ENCODE results near the gene TSPEAR. TPM values are rescaled to one million over a fixed set of nuclear protein-coding genes. Genes with fewer than 3 reads are reported as not detected.

TSPEAR gene
- total and polyA plus RNA-seq, 2 of the 13 experiments (the other 11 are each of a cell fraction or from before 2014, with no cell fraction given), result 0.07 to 0.32 TPM

- 17% methylated on average over 2 of the region's 2 CpGs for WGBS (ENCODE audit: low lambda C conversion rate)
- TF ChIP-seq USF2 (IDR thresholded peaks at IDR 0.05; ENCODE audit: low read depth, low read length) (no peak), USF2 (CRISPR knock-in tag; IDR thresholded peaks at IDR 0.05; ENCODE audit: borderline replicate concordance) (no peak), KLF13 (CRISPR knock-in tag; IDR thresholded peaks at IDR 0.05) (no peak), ZNF564 (CRISPR knock-in tag; IDR thresholded peaks at IDR 0.05) (no peak), ZNF318 (CRISPR knock-in tag; IDR thresholded peaks at IDR 0.05) (no peak), ZNF17 (CRISPR knock-in tag; IDR thresholded peaks at IDR 0.05) (no peak), ZNF660 (CRISPR knock-in tag; IDR thresholded peaks at IDR 0.05; ENCODE audit: borderline replicate concordance, low read depth) (no peak), THAP8 (CRISPR knock-in tag; IDR thresholded peaks at IDR 0.05; ENCODE audit: borderline replicate concordance) (no peak), ZFX (CRISPR knock-in tag; IDR thresholded peaks at IDR 0.05; ENCODE audit: low read depth) (no peak), ZXDC (CRISPR knock-in tag; IDR thresholded peaks at IDR 0.05) (no peak), PRPF4 (IDR thresholded peaks at IDR 0.05; ENCODE audit: low read depth, low read length, poor library complexity, severe bottlenecking) (no peak)
These were observed 8.8 kb upstream of the TSPEAR start for GRCh38 chr21:44720170-44720569.

More at GRCh38 chr21:44720170-44720569, 8.8 kb upstream of the TSPEAR start:
- H3K27me3 ChIP-seq (ENCODE audit: control insufficient read depth in 1 of 2, insufficient read depth in 2 of 2, low read length in 2 of 2), result peaks cover 0 to 6% of the 10 kb centered on the region in 2 experiments; a peak in 1 of 5 replicates
- no peak overlapping the region for H3K27ac ChIP-seq (ENCODE audit: extremely low read length, insufficient read depth, low read length)
- no peaks in the 10 kb centered on the region for H3K9me3 ChIP-seq (ENCODE audit: low read length)
- ChIA-PET POLR2A (no interaction called here), CTCF (ENCODE audit: low intra/inter-chr PET ratio, low total read pairs) (no interaction called here)
- H3K9ac ChIP-seq (ENCODE audit: insufficient read depth, low read depth, low read length), result no peak overlapping the region
- H2AFZ ChIP-seq (ENCODE audit: low read length), result no peak overlapping the region
- DNase-seq (ENCODE audit: low spot score) (no peak), FAIRE-seq (no peak), ATAC-seq (no peak)
- H3K36me3 ChIP-seq (replicated peaks in 1 of 2; ENCODE audit: control insufficient read depth in 1 of 2, insufficient read depth in 2 of 2, low read length in 2 of 2), result no peaks in the 10 kb centered on the region
- no TSS peak for BruUV-seq (replicated peaks)
- in situ Hi-C loops (cut with HindIII; ENCODE audit: extremely low pct_ligation_motif_present, low pct_unique_long_range_greater_than_20kb) (no loop called here), intact Hi-C loops (cut with micrococcal nuclease; ENCODE audit: unreplicated experiment) (no loop called here)
- H3K4me3 ChIP-seq (replicated peaks in 1 of 3; ENCODE audit: insufficient read depth in 1 of 3, low read depth in 2 of 3, low read length in 3 of 3), result no peak overlapping the region
- H3K4me2 ChIP-seq (ENCODE audit: low read depth, low read length), result no peak overlapping the region
- H3K79me2 ChIP-seq (ENCODE audit: insufficient read depth, low read length), result no peaks in the 10 kb centered on the region
- H3K4me1 ChIP-seq (ENCODE audit: insufficient read depth, low read length), result peaks cover 5% of the 10 kb centered on the region; the same call in 1 of the 2 replicates
- no peaks in the 10 kb centered on the region for H4K20me1 ChIP-seq (ENCODE audit: insufficient read depth, low read length)
